KMS-11 (cell line): ENCODE measurements around the gene PASK.

Source experiments
- H2AFZ ChIP-seq: fragments of 200-600 bp; sonication (generic); 2 replicates; pipeline ENCODE4 v1.6.1; 2016; ENCODE audit warnings: antibody characterized with exemption, mixed run types, low read depth
- H3K27ac ChIP-seq: fragments of 200-600 bp; sonication (generic); 2 replicates; pipeline ENCODE4 v1.6.1; 2016; ENCODE audit warnings: mild to moderate bottlenecking, mixed run types
- H3K27me3 ChIP-seq: fragments of 200-600 bp; sonication (generic); 2 replicates; pipeline ENCODE4 v1.6.1; 2017; ENCODE audit warnings: mild to moderate bottlenecking, low read depth, mixed run types, moderate library complexity; ENCODE audit not compliant: insufficient read depth
- H3K36me3 ChIP-seq: fragments of 200-600 bp; sonication (generic); 2 replicates; pipeline ENCODE4 v1.6.1; 2017; ENCODE audit warnings: mild to moderate bottlenecking, mixed run types; ENCODE audit not compliant: insufficient read depth
- H3K4me1 ChIP-seq: fragments of 200-600 bp; sonication (generic); 2 replicates; pipeline ENCODE4 v1.6.1; 2016; ENCODE audit warnings: mild to moderate bottlenecking, low read depth, mixed run types; ENCODE audit not compliant: poor library complexity, severe bottlenecking
- H3K4me2 ChIP-seq: fragments of 200-600 bp; sonication (generic); 2 replicates; pipeline ENCODE4 v1.7.0; 2016; ENCODE audit warnings: mild to moderate bottlenecking, mixed run types
- H3K4me3 ChIP-seq: fragments of 200-600 bp; sonication (generic); IDR thresholded peaks from 2 replicates; pipeline ENCODE4 v1.6.1; 2017; ENCODE audit warnings: low read depth, low read length, mixed read lengths; ENCODE audit not compliant: insufficient read depth
- H3K79me2 ChIP-seq: fragments of 200-600 bp; sonication (generic); 2 replicates; pipeline ENCODE4 v1.6.1; 2016; ENCODE audit warnings: low read depth, mixed run types; ENCODE audit not compliant: insufficient read depth
- H3K9ac ChIP-seq: fragments of 200-600 bp; sonication (generic); 2 replicates; pipeline ENCODE4 v1.6.1; 2016; ENCODE audit warnings: mild to moderate bottlenecking, mixed run types
- H4K20me1 ChIP-seq: fragments of 200-600 bp; sonication (generic); 2 replicates; pipeline ENCODE4 v1.6.1; 2016; ENCODE audit warnings: mild to moderate bottlenecking, mixed run types; ENCODE audit not compliant: insufficient read depth
- CTCF ChIP-seq: fragments of 200-600 bp; sonication (generic); conservative IDR thresholded peaks from 2 replicates; pipeline ENCODE4 v1.6.1; 2017; ENCODE audit warnings: low read depth, mild to moderate bottlenecking, antibody characterized with exemption, low read length, moderate library complexity, mixed read lengths

The PASK gene

GRCh38 chr2:241190291-241190981 is 41.2 kb upstream of the PASK start:
- no peak for TF ChIP-seq CTCF
- Histone ChIP-seq H3K9ac (no peak overlapping the region), H3K4me1 (no peaks in the 10 kb centered on the region), H4K20me1 (no peaks in the 10 kb centered on the region), H3K4me3 (no peak overlapping the region), H3K27me3 (0 out of 2 replicates have a peak, but pooled peaks cover 4% of the 10 kb centered on the region), H3K79me2 (no peaks in the 10 kb centered on the region), H3K27ac (no peak overlapping the region), H3K36me3 (no peaks in the 10 kb centered on the region), H3K4me2 (no peak overlapping the region), H2AFZ (no peak overlapping the region)

GRCh38 chr2:241189856-241190201 is 40.6 kb upstream of the PASK start:
- no peaks in the 10 kb centered on the region for H3K36me3 ChIP-seq
- H4K20me1 ChIP-seq = no peaks in the 10 kb centered on the region
- H3K4me3 ChIP-seq = no peak overlapping the region
- no peaks in the 10 kb centered on the region for H3K4me1 ChIP-seq
- no peak for TF ChIP-seq CTCF
- H3K27me3 ChIP-seq = 0 out of 2 replicates have a peak, but pooled peaks cover 4% of the 10 kb centered on the region
- no peak overlapping the region for H2AFZ ChIP-seq
- H3K9ac ChIP-seq = no peak overlapping the region
- H3K79me2 ChIP-seq = no peaks in the 10 kb centered on the region
- no peak overlapping the region for H3K27ac ChIP-seq
- H3K4me2 ChIP-seq = no peak overlapping the region

GRCh38 chr2:241189093-241189855 is 40.0 kb upstream of the PASK start:
- Histone ChIP-seq H3K27ac (no peak overlapping the region), H3K4me3 (no peak overlapping the region), H2AFZ (no peak overlapping the region), H3K4me1 (no peaks in the 10 kb centered on the region), H3K79me2 (no peaks in the 10 kb centered on the region), H3K4me2 (no peak overlapping the region), H4K20me1 (no peaks in the 10 kb centered on the region), H3K36me3 (no peaks in the 10 kb centered on the region), H3K27me3 (0 out of 2 replicates have a peak, but pooled peaks cover 4% of the 10 kb centered on the region), H3K9ac (no peak overlapping the region)
- no peak for TF ChIP-seq CTCF

GRCh38 chr2:241188361-241189092 is 39.3 kb upstream of the PASK start, which contains the start of gene ANO7:
ANO7 (plus strand) TSS chr2:241188677; CDS start chr2:241190064, 1,387 bp downstream.
- no peak within 1 kb of the TSS for H3K4me2 ChIP-seq
- TF ChIP-seq CTCF = no peak
- H3K36me3 ChIP-seq = no peaks in the 10 kb centered on the region
- H3K4me3 ChIP-seq = no peak within 1 kb of the TSS
- no peak within 1 kb of the TSS for H3K27ac ChIP-seq
- no peak within 1 kb of the TSS for H2AFZ ChIP-seq
- H3K79me2 ChIP-seq = no peaks in the 10 kb centered on the region
- no peak within 1 kb of the TSS for H3K9ac ChIP-seq
- no peaks in the 10 kb centered on the region for H4K20me1 ChIP-seq
- H3K4me1 ChIP-seq = no peaks in the 10 kb centered on the region
- 0 out of 2 replicates have a peak, but pooled peaks cover 4% of the 10 kb centered on the region for H3K27me3 ChIP-seq
